ENCODE measurements around the gene TOP2B.

GRCh38 chr3:25572336-25572735 is 92.4 kb downstream of the TOP2B start:
- TF ChIP-seq POLR2A (IDR thresholded peaks at IDR 0.05): no peak
- TF ChIP-seq POLR2AphosphoS5 (IDR thresholded peaks at IDR 0.05): no peak
- TF ChIP-seq CTCF (IDR thresholded peaks at IDR 0.05): no peak
